ENCODE data around the gene TMC7. TPM values are rescaled to one million over a fixed set of nuclear protein-coding genes. Genes with fewer than 3 reads are reported as not detected.

The TMC7 gene
- total and polyA plus RNA-seq, 9 of the 15 experiments (the other 6 are each of a cell fraction or from before 2014, with no cell fraction given), result 0.08 to 2.0 (median 1.5) TPM

- TF ChIP-seq ZNF449 (CRISPR knock-in tag; IDR thresholded peaks at IDR 0.05), result no peak
These were observed at the start of gene TMC7 (continued) for GRCh38 chr16:18983565-18984434.

- POLR2A ChIA-PET, result interaction anchor here (1.2 to 1.6 kb wide), 2 partner anchors 9 to 136 kb away, joined by 3 to 4 read pairs; no protein-coding TSS in a partner anchor
- BruUV-seq (replicated peaks), result no TSS peak
- no peak for TF ChIP-seq HSF4 (CRISPR knock-in tag; IDR thresholded peaks at IDR 0.05; ENCODE audit: borderline replicate concordance)
- peak; percentile 50; the same call in 1 of the 2 replicates for TF ChIP-seq ESRRA (IDR thresholded peaks at IDR 0.05; ENCODE audit: borderline replicate concordance, low read depth)
- peak; percentile 62 for TF ChIP-seq CTBP1 (IDR thresholded peaks at IDR 0.05; ENCODE audit: borderline replicate concordance)
- TF ChIP-seq MLLT1 (IDR thresholded peaks at IDR 0.05), result no peak
- no peak for TF ChIP-seq MTA2 (IDR thresholded peaks at IDR 0.05; ENCODE audit: low read depth)
- TF ChIP-seq ELF2 (CRISPR knock-in tag; IDR thresholded peaks at IDR 0.05), result no peak
- no peak for TF ChIP-seq CTCFL (IDR thresholded peaks at IDR 0.05; ENCODE audit: borderline replicate concordance, insufficient read depth, low read depth, low read length, poor library complexity, severe bottlenecking)
- TF ChIP-seq POLR3G (IDR thresholded peaks at IDR 0.05; ENCODE audit: extremely low read depth, insufficient read length, insufficient replicate concordance), result no peak
- TF ChIP-seq ELF4 (CRISPR knock-in tag; IDR thresholded peaks at IDR 0.05), result no peak
- Histone ChIP-seq H3K27me3 (ENCODE audit: control insufficient read depth in 2 of 2, insufficient read depth in 2 of 2, low read length in 2 of 2) (peaks cover 0 to 10% of the 10 kb centered on the region in 2 experiments; a peak in 2 of 5 replicates), H3K36me3 (ENCODE audit: control insufficient read depth, insufficient read depth, low read length) (no peaks in the 10 kb centered on the region), H3K9ac (ENCODE audit: insufficient read depth in 1 of 2, low read depth in 2 of 2, low read length in 2 of 2) (peak overlapping the region in 1 of 2 experiments; percentile 7; a peak in 1 of 4 replicates), H3K27ac (ENCODE audit: extremely low read depth, low read depth, low read length) (no peak overlapping the region), H3K9me1 (ENCODE audit: control insufficient read depth, insufficient read depth, low read length) (no peaks in the 10 kb centered on the region), H4K20me1 (replicated peaks; ENCODE audit: control insufficient read depth, insufficient read depth, low read length) (no peaks in the 10 kb centered on the region), H2AFZ (ENCODE audit: low read depth, low read length) (no peak overlapping the region), H3K4me2 (ENCODE audit: insufficient read depth, low read length) (no peak overlapping the region), H3K9me3 (replicated peaks; ENCODE audit: control insufficient read depth, insufficient read depth, low read depth, low read length) (no peaks in the 10 kb centered on the region), H3K4me3 (no peak overlapping the region), H3K79me2 (ENCODE audit: control insufficient read depth, insufficient read depth, low read length) (no peaks in the 10 kb centered on the region), H3K4me1 (replicated peaks in 1 of 2; ENCODE audit: control insufficient read depth in 2 of 2, insufficient read depth in 2 of 2, low read length in 2 of 2) (no peaks in the 10 kb centered on the region; a peak in 2 of 5 replicates)
- CTCF ChIA-PET (ENCODE audit: low intra/inter-chr PET ratio), result no interaction called here
- in situ Hi-C loops (cut with MboI), result no loop called here
- intact Hi-C loops (cut with micrococcal nuclease), result no loop called here
- ATAC-seq (peak; percentile 40), FAIRE-seq (no peak), DNase-seq (ENCODE audit: extremely low read depth in 1 of 4, low spot score in 3 of 4) (no peak)
- 14% methylated on average over 7 of the region's 7 CpGs for WGBS (ENCODE audit: insufficient coverage, low coverage, missing lambda C conversion rate)
These were observed 46.9 kb upstream of the TMC7 start for GRCh38 chr16:18936727-18937340.

Measured in K562 (cell line).